ENCODE data around the gene STX7. TPM values are rescaled to one million over a fixed set of nuclear protein-coding genes. Genes with fewer than 3 reads are reported as not detected.

Gene STX7
- total RNA-seq, 1 experiment from 2014 or later: 41.0 TPM

DNA sequence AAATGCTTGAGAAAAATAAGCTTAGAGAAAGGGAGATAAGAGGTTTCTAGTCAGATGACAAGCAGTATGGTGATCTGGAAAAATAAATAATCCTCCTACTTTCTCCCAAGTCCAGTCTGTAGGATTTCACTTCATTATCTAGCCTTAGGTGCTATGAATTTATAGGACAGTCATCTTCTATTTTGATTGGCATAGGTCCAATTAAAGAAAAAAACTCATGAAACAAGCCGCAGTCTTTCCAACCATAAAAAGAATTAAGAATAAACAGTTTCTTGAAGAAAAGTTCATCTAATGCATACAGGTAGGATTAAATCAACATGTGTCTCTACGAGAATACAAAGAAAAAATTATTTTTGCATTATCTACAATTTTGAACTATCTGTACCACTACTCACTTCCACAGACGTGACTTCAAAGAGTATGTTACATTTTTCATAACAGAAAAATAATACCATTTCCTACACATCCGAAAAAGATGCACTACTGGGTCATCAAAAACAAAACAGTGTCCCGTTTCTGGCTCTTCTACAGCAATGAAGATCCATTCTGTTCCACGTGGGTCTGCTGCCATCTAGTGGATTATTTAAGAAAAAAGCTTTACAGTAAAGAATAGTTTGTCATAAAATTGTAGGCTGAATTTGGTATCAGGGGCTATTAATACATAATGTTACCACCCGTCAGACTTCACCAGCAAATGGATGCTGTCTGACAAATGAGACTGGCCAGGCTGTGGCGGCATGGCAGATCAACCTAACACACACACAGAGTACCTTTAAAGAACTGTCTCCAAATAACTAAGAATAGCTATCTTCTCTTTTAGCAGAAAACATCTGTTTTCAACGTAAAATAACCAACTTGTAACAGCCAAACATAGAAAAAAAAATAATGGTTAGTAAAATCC lies 28.9 kb downstream of the STX7 start:
- Histone ChIP-seq H3K4me3 (ENCODE audit: low read depth, low read length) (no peak overlapping the region), H3K36me3 (ENCODE audit: control insufficient read depth, insufficient read depth, low read length) (no peaks in the 10 kb centered on the region), H3K27me3 (replicated peaks; ENCODE audit: control insufficient read depth, insufficient read depth, low read length) (no peaks in the 10 kb centered on the region), H3K4me1 (no peaks in the 10 kb centered on the region), H3K9me3 (no peaks in the 10 kb centered on the region)
- no TSS peak for BruUV-seq (replicated peaks)
- H3K27me3 Mint-ChIP-seq (ENCODE audit: insufficient read depth, unreplicated experiment): no peaks in the 10 kb centered on the region
- intact Hi-C loops (cut with micrococcal nuclease; ENCODE audit: unreplicated experiment): loop anchor here (1.0 to 2.0 kb wide), 3 partner anchors 83 to 205 kb away; partner anchors contain the start of gene MOXD1
- ChIA-PET CTCF (interaction anchor here (0.5 to 1.2 kb wide), 8 partner anchors 9 to 231 kb away, joined by 3 to 14 read pairs (median 3); no protein-coding TSS in a partner anchor), POLR2A (no interaction called here)
- no peaks in the 10 kb centered on the region for H3K4me1 Mint-ChIP-seq (ENCODE audit: low read depth, unreplicated experiment)
- H3K4me3 Mint-ChIP-seq (ENCODE audit: unreplicated experiment): no peak overlapping the region
- DNase-seq: peak in 1 of 2 experiments; percentile 59
- peak; percentile 59 to 64 for TF ChIP-seq CTCF (IDR thresholded peaks at IDR 0.05; ENCODE audit: insufficient read depth in 1 of 2, low read depth in 1 of 2, low read length in 1 of 2, severe bottlenecking in 1 of 2, unreplicated experiment in 1 of 2)
- peaks cover 12% of the 10 kb centered on the region for H3K36me3 Mint-ChIP-seq (ENCODE audit: insufficient read depth, unreplicated experiment)
- H3K27ac Mint-ChIP-seq (ENCODE audit: unreplicated experiment): no peak overlapping the region
- H3K9me3 Mint-ChIP-seq (ENCODE audit: unreplicated experiment): no peaks in the 10 kb centered on the region

DNA sequence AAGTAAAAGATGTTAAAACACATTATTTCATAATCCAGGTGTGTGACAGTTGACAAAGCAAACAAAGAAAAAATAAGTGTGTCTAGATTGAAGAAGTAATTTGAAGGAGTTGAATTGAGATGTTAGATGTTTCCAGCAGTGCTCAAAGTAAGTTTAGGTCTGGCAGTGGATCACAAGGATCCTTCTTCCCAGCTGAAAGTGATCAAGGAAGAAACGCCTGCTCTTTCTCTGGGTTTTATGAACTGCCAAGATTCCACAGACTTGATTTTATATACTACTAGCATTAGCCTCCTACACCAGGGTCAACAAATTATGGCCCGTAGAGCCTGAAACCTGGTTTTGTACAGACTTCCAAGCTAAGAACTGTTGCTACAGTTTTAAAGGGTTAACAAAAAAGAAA lies 30.3 kb downstream of the STX7 start:
- H3K36me3 ChIP-seq (ENCODE audit: control insufficient read depth, insufficient read depth, low read length): no peaks in the 10 kb centered on the region
- no TSS peak for BruUV-seq (replicated peaks)
- intact Hi-C loops (cut with micrococcal nuclease; ENCODE audit: unreplicated experiment): no loop called here
- no peak overlapping the region for H3K4me3 ChIP-seq (ENCODE audit: low read depth, low read length)
- no peaks in the 10 kb centered on the region for H3K4me1 ChIP-seq
- POLR2A ChIA-PET: no interaction called here
- H3K27me3 ChIP-seq (replicated peaks; ENCODE audit: control insufficient read depth, insufficient read depth, low read length): no peaks in the 10 kb centered on the region
- no peaks in the 10 kb centered on the region for H3K9me3 ChIP-seq
- Mint-ChIP-seq H3K9me3 (ENCODE audit: unreplicated experiment) (no peaks in the 10 kb centered on the region), H3K4me1 (ENCODE audit: low read depth, unreplicated experiment) (no peaks in the 10 kb centered on the region), H3K27ac (ENCODE audit: unreplicated experiment) (no peak overlapping the region), H3K27me3 (ENCODE audit: insufficient read depth, unreplicated experiment) (no peaks in the 10 kb centered on the region), H3K36me3 (ENCODE audit: insufficient read depth, unreplicated experiment) (peaks cover 6% of the 10 kb centered on the region), H3K4me3 (ENCODE audit: unreplicated experiment) (no peak overlapping the region)
- DNase-seq: no peak
- TF ChIP-seq CTCF (IDR thresholded peaks at IDR 0.05; ENCODE audit: insufficient read depth in 1 of 2, low read depth in 1 of 2, low read length in 1 of 2, severe bottlenecking in 1 of 2, unreplicated experiment in 1 of 2): no peak
- CTCF ChIA-PET: no interaction called here

- H3K36me3 Mint-ChIP-seq (ENCODE audit: insufficient read depth, unreplicated experiment): peaks cover 6% of the 10 kb centered on the region
Measured at GRCh38 chr6:132481189-132481588, 31.7 kb downstream of the STX7 start.

More at GRCh38 chr6:132481189-132481588, 31.7 kb downstream of the STX7 start:
- no peak overlapping the region for H3K4me3 ChIP-seq (ENCODE audit: low read depth, low read length)
- no peak for TF ChIP-seq CTCF (IDR thresholded peaks at IDR 0.05; ENCODE audit: insufficient read depth in 1 of 2, low read depth in 1 of 2, low read length in 1 of 2, severe bottlenecking in 1 of 2, unreplicated experiment in 1 of 2)
- ChIA-PET CTCF (no interaction called here), POLR2A (no interaction called here)
- H3K4me1 ChIP-seq: no peaks in the 10 kb centered on the region
- H3K4me3 Mint-ChIP-seq (ENCODE audit: unreplicated experiment): no peak overlapping the region
- DNase-seq: no peak
- no peaks in the 10 kb centered on the region for H3K27me3 Mint-ChIP-seq (ENCODE audit: insufficient read depth, unreplicated experiment)
- no peaks in the 10 kb centered on the region for H3K4me1 Mint-ChIP-seq (ENCODE audit: low read depth, unreplicated experiment)
- H3K9me3 ChIP-seq: no peaks in the 10 kb centered on the region
- no peaks in the 10 kb centered on the region for H3K27me3 ChIP-seq (replicated peaks; ENCODE audit: control insufficient read depth, insufficient read depth, low read length)
- no peak overlapping the region for H3K27ac Mint-ChIP-seq (ENCODE audit: unreplicated experiment)
- intact Hi-C loops (cut with micrococcal nuclease; ENCODE audit: unreplicated experiment): no loop called here
- no TSS peak for BruUV-seq (replicated peaks)
- no peaks in the 10 kb centered on the region for H3K9me3 Mint-ChIP-seq (ENCODE audit: unreplicated experiment)
- H3K36me3 ChIP-seq (ENCODE audit: control insufficient read depth, insufficient read depth, low read length): no peaks in the 10 kb centered on the region
